Smooth muscle cell (in vitro differentiated cells): ENCODE results near the gene TRAF3IP1. TPM values are rescaled to one million over a fixed set of nuclear protein-coding genes. Genes with fewer than 3 reads are reported as not detected.
"Not testable (repeated sequence)": the region's sequence is repeated elsewhere in the genome, so short reads cannot be mapped to it uniquely, and the experiment has no call there.

Source experiments
- DNase-seq: peaks from one replicate; lab custom pipeline; 2025; ENCODE audit not compliant: unreplicated experiment; lab: John Stamatoyannopoulos, UW
- H2AFZ ChIP-seq: fragments of 200-600 bp; sonication (generic); 2 replicates; pipeline ENCODE4 v1.6.0; 2016; ENCODE audit warnings: antibody characterized with exemption, low read depth, mild to moderate bottlenecking
- H3F3A ChIP-seq: fragments of 200-600 bp; sonication (generic); 2 replicates; pipeline ENCODE4 v1.6.0; 2017; ENCODE audit warnings: antibody characterized with exemption, low read depth
- H3K27ac ChIP-seq: fragments of 200-600 bp; sonication (generic); 2 replicates; pipeline ENCODE4 v1.5.1; 2016; ENCODE audit warnings: low read depth, mild to moderate bottlenecking
- H3K27me3 ChIP-seq: fragments of 200-600 bp; sonication (generic); 2 replicates; pipeline ENCODE4 v1.6.1; 2016; ENCODE audit warnings: low read depth, mild to moderate bottlenecking
- H3K36me3 ChIP-seq: fragments of 200-600 bp; sonication (generic); 2 replicates; pipeline ENCODE4 v1.5.1; 2016; ENCODE audit warnings: low read depth
- H3K4me1 ChIP-seq: fragments of 200-600 bp; sonication (generic); 2 replicates; pipeline ENCODE4 v1.5.1; 2016; ENCODE audit warnings: low read depth
- H3K4me2 ChIP-seq: fragments of 200-600 bp; sonication (generic); 2 replicates; pipeline ENCODE4 v1.6.0; 2016; ENCODE audit warnings: mild to moderate bottlenecking
- H3K4me3 ChIP-seq: fragments of 200-600 bp; sonication (generic); 2 replicates; pipeline ENCODE4 v1.5.1; 2016; ENCODE audit warnings: mild to moderate bottlenecking
- H3K79me2 ChIP-seq: fragments of 200-600 bp; sonication (generic); 2 replicates; pipeline ENCODE4 v1.6.0; 2016; ENCODE audit warnings: low read depth, mild to moderate bottlenecking
- H3K9ac ChIP-seq: fragments of 200-600 bp; sonication (generic); 2 replicates; pipeline ENCODE4 v1.6.0; 2016; ENCODE audit warnings: low read depth
- H3K9me3 ChIP-seq: fragments of 200-600 bp; sonication (generic); replicated peaks from 2 replicates; pipeline ENCODE4 v1.5.1; 2016; ENCODE audit warnings: low read depth
- H4K20me1 ChIP-seq: fragments of 200-600 bp; sonication (generic); 2 replicates; pipeline ENCODE4 v1.6.0; 2016; ENCODE audit warnings: low read depth
- WGBS: methylation state at CpG from one replicate; pipeline ENCODE4 v1.1.7; 2016; ENCODE audit warnings: low lambda C conversion rate; 5-methylcytosine and 5-hydroxymethylcytosine counted together
- polyA plus RNA-seq: library from polyadenylated mRNA; unstranded; fragments of >200 nt; fragmentation: Nextera tagmentation; extraction: Ambion mirVana; gene quantifications from 2 replicates; pipeline ENCODE4 v1.2.1, GENCODE V29; 2016
- total RNA-seq: library from RNA; depleted of rRNA; stranded (reverse); fragments of >200 nt; gene quantifications from 2 replicates; pipeline ENCODE4 v1.2.3, GENCODE V29; 2014
- TF ChIP-seq, protein P1 (sequence below): fragments of 200-600 bp; sonication (generic); IDR thresholded peaks from 2 replicates; pipeline ENCODE4 v1.5.1; 2017; ENCODE audit warnings: borderline replicate concordance, mild to moderate bottlenecking, antibody characterized with exemption; ENCODE audit not compliant: insufficient read depth, poor library complexity, severe bottlenecking

Gene TRAF3IP1
- total and polyA plus RNA-seq, 2 experiments from 2014 or later = 5.3 to 7.5 TPM

DNA sequence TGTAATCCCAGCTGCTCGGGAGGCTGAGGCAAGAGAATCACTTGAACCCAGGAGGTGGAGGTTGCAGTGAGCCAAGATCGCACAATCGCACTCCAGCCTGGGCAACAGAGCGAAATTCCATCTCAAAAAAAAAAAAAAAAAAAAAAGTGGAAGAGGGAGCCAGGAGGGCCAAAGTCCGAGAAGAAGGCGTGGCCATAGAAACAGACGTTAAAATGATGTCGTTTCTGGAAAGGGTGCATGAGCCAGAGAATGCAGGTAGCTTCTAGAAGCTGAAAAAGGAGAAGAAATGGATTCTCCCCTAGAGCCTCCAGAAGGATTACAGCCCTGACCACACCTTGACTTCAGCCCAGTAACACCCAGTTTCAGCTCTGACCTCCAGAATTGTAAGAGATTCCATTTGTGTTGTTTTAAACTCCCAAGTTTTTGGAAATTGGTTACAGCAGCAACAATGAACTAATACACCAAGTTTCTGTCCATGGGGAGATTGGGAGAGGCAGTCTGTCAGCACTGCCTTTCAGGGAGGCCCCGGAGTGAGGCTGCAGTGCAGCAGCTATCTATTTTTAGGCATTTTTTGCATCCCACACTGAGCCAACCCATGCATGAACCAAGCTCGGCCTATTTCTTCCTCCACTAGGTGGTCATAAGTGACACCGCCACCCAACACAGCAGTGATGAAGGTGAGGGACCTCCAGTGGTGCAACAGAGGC, 14.2 kb upstream of the TRAF3IP1 start:
- Histone ChIP-seq H3K27me3 (peaks cover 2% of the 10 kb centered on the region), H3K27ac (no peak overlapping the region), H2AFZ (no peak overlapping the region), H3K79me2 (no peaks in the 10 kb centered on the region), H3K36me3 (no peaks in the 10 kb centered on the region), H3K4me2 (no peak overlapping the region), H3K9ac (no peak overlapping the region), H3K9me3 (no peaks in the 10 kb centered on the region), H3K4me3 (no peak overlapping the region), H3K4me1 (no peaks in the 10 kb centered on the region), H3F3A (no peaks in the 10 kb centered on the region), H4K20me1 (no peaks in the 10 kb centered on the region)
- TF ChIP-seq, protein P1, sequence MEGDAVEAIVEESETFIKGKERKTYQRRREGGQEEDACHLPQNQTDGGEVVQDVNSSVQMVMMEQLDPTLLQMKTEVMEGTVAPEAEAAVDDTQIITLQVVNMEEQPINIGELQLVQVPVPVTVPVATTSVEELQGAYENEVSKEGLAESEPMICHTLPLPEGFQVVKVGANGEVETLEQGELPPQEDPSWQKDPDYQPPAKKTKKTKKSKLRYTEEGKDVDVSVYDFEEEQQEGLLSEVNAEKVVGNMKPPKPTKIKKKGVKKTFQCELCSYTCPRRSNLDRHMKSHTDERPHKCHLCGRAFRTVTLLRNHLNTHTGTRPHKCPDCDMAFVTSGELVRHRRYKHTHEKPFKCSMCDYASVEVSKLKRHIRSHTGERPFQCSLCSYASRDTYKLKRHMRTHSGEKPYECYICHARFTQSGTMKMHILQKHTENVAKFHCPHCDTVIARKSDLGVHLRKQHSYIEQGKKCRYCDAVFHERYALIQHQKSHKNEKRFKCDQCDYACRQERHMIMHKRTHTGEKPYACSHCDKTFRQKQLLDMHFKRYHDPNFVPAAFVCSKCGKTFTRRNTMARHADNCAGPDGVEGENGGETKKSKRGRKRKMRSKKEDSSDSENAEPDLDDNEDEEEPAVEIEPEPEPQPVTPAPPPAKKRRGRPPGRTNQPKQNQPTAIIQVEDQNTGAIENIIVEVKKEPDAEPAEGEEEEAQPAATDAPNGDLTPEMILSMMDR = no peak
- DNase-seq = no peak
- WGBS = 91% methylated on average over 10 of the region's 11 CpGs

GRCh38 chr2:238306672-238306998, 13.7 kb upstream of the TRAF3IP1 start:
- H4K20me1 ChIP-seq = no peaks in the 10 kb centered on the region

GRCh38 chr2:238308177-238308576, 12.1 kb upstream of the TRAF3IP1 start:
- H3K4me2 ChIP-seq = no peak overlapping the region
- H3K36me3 ChIP-seq = no peaks in the 10 kb centered on the region
- H3K27ac ChIP-seq = no peak overlapping the region
- 76% methylated on average over 2 of the region's 2 CpGs for WGBS
- no peak overlapping the region for H2AFZ ChIP-seq
- no peaks in the 10 kb centered on the region for H3F3A ChIP-seq
- H3K79me2 ChIP-seq = no peaks in the 10 kb centered on the region
- DNase-seq = no peak
- no peaks in the 10 kb centered on the region for H4K20me1 ChIP-seq
- H3K4me1 ChIP-seq = no peaks in the 10 kb centered on the region
- no peaks in the 10 kb centered on the region for H3K9me3 ChIP-seq
- TF ChIP-seq, protein P1 = peak; percentile 9
- no peak overlapping the region for H3K4me3 ChIP-seq
- no peak overlapping the region for H3K9ac ChIP-seq
- peaks cover 10% of the 10 kb centered on the region for H3K27me3 ChIP-seq

More at GRCh38 chr2:238306672-238306998, 13.7 kb upstream of the TRAF3IP1 start:
- H3K27me3 ChIP-seq = peaks cover 8% of the 10 kb centered on the region
- H3K4me3 ChIP-seq = no peak overlapping the region
- no peak overlapping the region for H3K4me2 ChIP-seq
- no peaks in the 10 kb centered on the region for H3K79me2 ChIP-seq
- 87% methylated on average over 5 of the region's 5 CpGs for WGBS
- no peaks in the 10 kb centered on the region for H3F3A ChIP-seq
- no peak overlapping the region for H3K27ac ChIP-seq
- TF ChIP-seq, protein P1 = no peak
- H3K4me1 ChIP-seq = no peaks in the 10 kb centered on the region
- DNase-seq = no peak
- no peak overlapping the region for H2AFZ ChIP-seq
- no peak overlapping the region for H3K9ac ChIP-seq
- no peaks in the 10 kb centered on the region for H3K9me3 ChIP-seq
- H3K36me3 ChIP-seq = no peaks in the 10 kb centered on the region

GRCh38 chr2:238310721-238311120, 9.6 kb upstream of the TRAF3IP1 start:
- H3F3A ChIP-seq, H3K4me2 ChIP-seq, H3K9ac ChIP-seq, H3K4me3 ChIP-seq, H3K4me1 ChIP-seq, H3K27me3 ChIP-seq, DNase-seq, H3K36me3 ChIP-seq, H4K20me1 ChIP-seq, H3K27ac ChIP-seq, H2AFZ ChIP-seq, H3K9me3 ChIP-seq, H3K79me2 ChIP-seq: not testable (repeated sequence)
- WGBS = 88% methylated on average over 14 of the region's 14 CpGs
